Endothelial cell of umbilical vein (primary cell): ENCODE measurements around the gene GBP5. TPM values are rescaled to one million over a fixed set of nuclear protein-coding genes. Genes with fewer than 3 reads are reported as not detected.

Experiments
- BruUV-seq: library from RNA; stranded (reverse); fragments of 400-500 nt; replicated peaks from 2 replicates; lab custom pipeline; 2021; lab: Mats Ljungman, UMichigan
- CTCF ChIA-PET: fragments of 300-600, 350-600 bp; sonication (Branson Sonifier 250); formaldehyde crosslinking; loops from one replicate; lab custom pipeline; 2021; ENCODE audit warnings: antibody characterized with exemption, inconsistent platforms; lab: Charles Lee
- POLR2A ChIA-PET: fragments of 300-600, 350-600 bp; sonication (Branson Sonifier 250); formaldehyde crosslinking; loops from one replicate; lab custom pipeline; 2021; ENCODE audit warnings: antibody characterized with exemption, inconsistent platforms; lab: Charles Lee
- DNase-seq: peaks from one replicate; pipeline ENCODE4 v3.0.0-alpha.2; 2011; ENCODE audit warnings: low read depth, low spot score
- FAIRE-seq: peaks from 2 replicates; lab custom pipeline; 2011; peaks lifted over from hg19 to GRCh38; lab: Jason Lieb, UNC
- H2AFZ ChIP-seq: 2 replicates; pipeline ENCODE4 v1.6.0; 2012; ENCODE audit warnings: low read depth, low read length, control low read depth, inconsistent platforms
- H3K27ac ChIP-seq: 2 replicates; pipeline ENCODE4 v1.5.1; 2011; ENCODE audit warnings: low read depth, mild to moderate bottlenecking, control low read depth, low read length, moderate library complexity; ENCODE audit not compliant: insufficient read depth
- H3K27me3 ChIP-seq, 2 experiments: 2 replicates each; pipeline versions ENCODE4 v1.6.0 to v1.6.1; 2011; ENCODE audit warnings: low read length in 2 of 2, mixed read lengths in 1 of 2; ENCODE audit not compliant: control insufficient read depth in 2 of 2, insufficient read depth in 2 of 2
- H3K36me3 ChIP-seq, 2 experiments: 2 replicates in 1 of 2; 3 replicates in 1 of 2; pipeline ENCODE4 v1.5.1; 2011; ENCODE audit warnings: low read length in 2 of 2, mild to moderate bottlenecking in 1 of 2, moderate library complexity in 1 of 2; ENCODE audit not compliant: control insufficient read depth in 2 of 2, insufficient read depth in 2 of 2; ENCODE audit errors: extremely low read depth in 1 of 2
- H3K4me1 ChIP-seq: 3 replicates; pipeline ENCODE4 v1.5.1; 2011; ENCODE audit warnings: mild to moderate bottlenecking, low read length; ENCODE audit not compliant: control insufficient read depth, insufficient read depth; ENCODE audit errors: extremely low read depth
- H3K4me2 ChIP-seq: 2 replicates; pipeline ENCODE4 v1.6.1; 2011; ENCODE audit warnings: low read length, control low read depth, mixed read lengths; ENCODE audit not compliant: insufficient read depth
- H3K4me3 ChIP-seq, 3 experiments: fragments of 200-600 bp in 1 of 3; sonication (generic), shearing (Covaris generic) in 1 of 3; replicated peaks in 1 of 3; 2 replicates each; pipeline ENCODE4 v1.5.1; 2011 to 2016; ENCODE audit warnings: control low read depth in 3 of 3, low read length in 3 of 3, mild to moderate bottlenecking in 2 of 3, inconsistent platforms in 1 of 3, low read depth in 1 of 3, moderate library complexity in 1 of 3; ENCODE audit not compliant: insufficient read depth in 1 of 3
- H3K79me2 ChIP-seq: 2 replicates; pipeline ENCODE4 v1.6.0; 2012; ENCODE audit warnings: low read length, inconsistent platforms; ENCODE audit not compliant: control insufficient read depth, insufficient read depth
- H3K9ac ChIP-seq: replicated peaks from 2 replicates; pipeline ENCODE3; 2011; ENCODE audit warnings: low read length, control low read depth; ENCODE audit not compliant: insufficient read depth; ENCODE audit errors: extremely low read depth
- H3K9me1 ChIP-seq: replicated peaks from 3 replicates; pipeline ENCODE4 v1.6.0; 2011; ENCODE audit warnings: mild to moderate bottlenecking, low read length; ENCODE audit not compliant: control insufficient read depth, insufficient read depth; ENCODE audit errors: extremely low read depth
- H3K9me3 ChIP-seq: replicated peaks from 2 replicates; pipeline ENCODE4 v1.5.1; 2012; ENCODE audit warnings: low read length, inconsistent platforms; ENCODE audit not compliant: control insufficient read depth, insufficient read depth
- H4K20me1 ChIP-seq: replicated peaks from 2 replicates; pipeline ENCODE3; 2011; ENCODE audit warnings: mild to moderate bottlenecking, low read length; ENCODE audit not compliant: control insufficient read depth, insufficient read depth; ENCODE audit errors: extremely low read depth
- EZH2 ChIP-seq: IDR thresholded peaks from 2 replicates; pipeline ENCODE4 v1.6.1; 2012; ENCODE audit warnings: borderline replicate concordance, low read depth, mild to moderate bottlenecking, moderate library complexity, low read length, inconsistent platforms; ENCODE audit not compliant: severe bottlenecking
- FOS ChIP-seq: IDR thresholded peaks from 2 replicates; pipeline ENCODE4 v1.6.1; 2011; ENCODE audit warnings: mild to moderate bottlenecking, low read length, moderate library complexity, borderline replicate concordance; ENCODE audit not compliant: insufficient read depth
- GATA2 ChIP-seq: IDR thresholded peaks from 2 replicates; pipeline ENCODE4 v1.7.0; 2011; ENCODE audit warnings: low read depth, mild to moderate bottlenecking, moderate library complexity, mixed read lengths, low read length; ENCODE audit not compliant: insufficient read length, insufficient read depth
- JUN ChIP-seq: IDR thresholded peaks from 2 replicates; pipeline ENCODE4 v1.6.1; 2011; ENCODE audit warnings: borderline replicate concordance, low read depth; ENCODE audit not compliant: insufficient read length, insufficient read depth
- MYC ChIP-seq: IDR thresholded peaks from one replicate; pipeline ENCODE4 v1.6.1; 2011; ENCODE audit warnings: mild to moderate bottlenecking, low read depth, low read length
- POLR2A ChIP-seq: IDR thresholded peaks from 2 replicates; pipeline ENCODE4 v1.6.1; 2012; ENCODE audit warnings: low read depth, mild to moderate bottlenecking, control low read depth, low read length
- POLR2AphosphoS5 ChIP-seq: IDR thresholded peaks from 2 replicates; pipeline ENCODE4 v1.6.1; 2012; ENCODE audit warnings: low read depth, mild to moderate bottlenecking, control low read depth, low read length, moderate library complexity; ENCODE audit not compliant: insufficient read depth
- dilution Hi-C: fragments of 300-500 bp; cut with MboI; formaldehyde crosslinking; loops from one replicate; pipeline ENCODE4 v1.15.0; 2019; ENCODE audit warnings: low sequenced_read_pairs; ENCODE audit not compliant: extremely low pct_ligation_motif_present
- intact Hi-C: fragments of 100-400 bp; cut with micrococcal nuclease; formaldehyde crosslinking; loops from one replicate; pipeline ENCODE4 v1.10.0; 2022
- polyA plus RNA-seq, 4 experiments: library from polyadenylated mRNA; depleted of rRNA in 3 of 4; stranded (reverse) in 3 of 4; unstranded in 1 of 4; fragments of >200 nt; gene quantifications; 2 replicates each; pipeline versions ENCODE4 v1.2.1 to v1.2.3, GENCODE V29; 2011 to 2012; ENCODE audit warnings: missing spikeins in 1 of 4
- total RNA-seq: library from RNA; stranded (reverse); gene quantifications from 2 replicates; pipeline ENCODE4 v1.2.3, GENCODE V29; 2021
- TF ChIP-seq, protein P1 (sequence below): IDR thresholded peaks from 2 replicates; pipeline ENCODE4 v1.6.1; 2011; ENCODE audit not compliant: insufficient read depth, insufficient read length
- TF ChIP-seq, protein P2 (sequence below), 2 donors: IDR thresholded peaks; 1 replicate in 1 of 2; 2 replicates in 1 of 2; pipeline ENCODE4 v1.5.1; 2011; ENCODE audit warnings: low read length in 2 of 2, mild to moderate bottlenecking in 2 of 2, moderate library complexity in 2 of 2, control low read depth in 1 of 2, inconsistent platforms in 1 of 2, low read depth in 1 of 2; ENCODE audit not compliant: insufficient read depth in 1 of 2; ENCODE audit errors: extremely low read depth in 1 of 2

GBP5 gene
- total and polyA plus RNA-seq, 2 donors (not counting 3 experiments of a cell fraction or from before 2014, with no cell fraction given): 0.31 TPM; not detected in 1

DNA sequence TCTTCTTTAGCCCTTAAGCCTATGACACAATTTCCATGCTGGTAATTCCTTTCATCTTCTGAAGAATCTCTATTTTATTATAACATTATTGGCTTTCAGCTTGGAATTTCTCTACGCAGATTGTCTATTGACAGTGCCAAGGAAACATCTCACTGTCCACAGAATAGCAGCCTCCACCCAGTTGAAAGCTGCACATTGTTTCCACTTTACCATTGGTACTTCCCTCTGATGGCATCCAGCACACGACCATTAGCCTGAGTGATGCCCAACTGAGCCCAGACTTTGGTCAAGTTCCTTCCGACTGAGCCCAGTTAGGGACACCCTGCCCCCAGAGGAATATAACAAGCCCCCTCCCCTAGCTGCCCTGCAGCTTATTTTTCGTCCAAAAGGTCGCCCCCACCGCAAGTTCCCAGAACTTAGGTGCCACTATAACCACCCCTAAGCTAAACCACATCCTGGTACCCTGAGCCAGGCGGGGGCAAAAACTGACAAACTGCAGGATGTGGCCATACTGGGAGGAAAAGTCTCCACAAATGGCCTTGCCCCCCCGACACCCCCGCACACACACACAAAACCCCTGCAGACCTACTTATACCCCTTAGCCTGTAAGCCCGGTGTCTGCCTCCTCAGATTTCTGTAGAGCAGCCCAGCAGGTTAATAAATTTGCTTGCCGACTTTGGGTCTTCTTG is 13.2 kb downstream of the GBP5 start:
- no peak overlapping the region for H3K27ac ChIP-seq
- H3K79me2 ChIP-seq: no peaks in the 10 kb centered on the region
- no peak overlapping the region for H3K4me3 ChIP-seq
- intact Hi-C loops (no loop called here), dilution Hi-C loops (no loop called here)
- H3K4me2 ChIP-seq: no peak overlapping the region
- ChIA-PET POLR2A (no interaction called here), CTCF (interaction anchor here (1.9 kb wide), 1 partner anchor 15 kb away, joined by 4 read pairs; no protein-coding TSS in a partner anchor)
- DNase-seq (no peak), FAIRE-seq (no peak)
- peaks cover 0 to 1% of the 10 kb centered on the region in 2 experiments for H3K27me3 ChIP-seq
- H3K9me3 ChIP-seq: no peaks in the 10 kb centered on the region
- H3K36me3 ChIP-seq: no peaks in the 10 kb centered on the region
- no TSS peak for BruUV-seq
- no peaks in the 10 kb centered on the region for H4K20me1 ChIP-seq
- H2AFZ ChIP-seq: no peak overlapping the region
- no peak overlapping the region for H3K9ac ChIP-seq
- no peaks in the 10 kb centered on the region for H3K9me1 ChIP-seq
- no peaks in the 10 kb centered on the region for H3K4me1 ChIP-seq
- no peak for TF ChIP-seq POLR2AphosphoS5
- no peak for TF ChIP-seq JUN
- TF ChIP-seq EZH2: no peak
- no peak for TF ChIP-seq GATA2
- TF ChIP-seq MYC: no peak
- TF ChIP-seq, protein P1, sequence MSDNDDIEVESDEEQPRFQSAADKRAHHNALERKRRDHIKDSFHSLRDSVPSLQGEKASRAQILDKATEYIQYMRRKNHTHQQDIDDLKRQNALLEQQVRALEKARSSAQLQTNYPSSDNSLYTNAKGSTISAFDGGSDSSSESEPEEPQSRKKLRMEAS: no peak
- no peak for TF ChIP-seq POLR2A
- no peak for TF ChIP-seq FOS
- TF ChIP-seq, protein P2, sequence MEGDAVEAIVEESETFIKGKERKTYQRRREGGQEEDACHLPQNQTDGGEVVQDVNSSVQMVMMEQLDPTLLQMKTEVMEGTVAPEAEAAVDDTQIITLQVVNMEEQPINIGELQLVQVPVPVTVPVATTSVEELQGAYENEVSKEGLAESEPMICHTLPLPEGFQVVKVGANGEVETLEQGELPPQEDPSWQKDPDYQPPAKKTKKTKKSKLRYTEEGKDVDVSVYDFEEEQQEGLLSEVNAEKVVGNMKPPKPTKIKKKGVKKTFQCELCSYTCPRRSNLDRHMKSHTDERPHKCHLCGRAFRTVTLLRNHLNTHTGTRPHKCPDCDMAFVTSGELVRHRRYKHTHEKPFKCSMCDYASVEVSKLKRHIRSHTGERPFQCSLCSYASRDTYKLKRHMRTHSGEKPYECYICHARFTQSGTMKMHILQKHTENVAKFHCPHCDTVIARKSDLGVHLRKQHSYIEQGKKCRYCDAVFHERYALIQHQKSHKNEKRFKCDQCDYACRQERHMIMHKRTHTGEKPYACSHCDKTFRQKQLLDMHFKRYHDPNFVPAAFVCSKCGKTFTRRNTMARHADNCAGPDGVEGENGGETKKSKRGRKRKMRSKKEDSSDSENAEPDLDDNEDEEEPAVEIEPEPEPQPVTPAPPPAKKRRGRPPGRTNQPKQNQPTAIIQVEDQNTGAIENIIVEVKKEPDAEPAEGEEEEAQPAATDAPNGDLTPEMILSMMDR (IDR thresholded peaks at IDR 0.05; ENCODE audit: extremely low read depth in 1 of 2, insufficient read depth in 1 of 2, low read depth in 1 of 2, low read length in 2 of 2): no peak
